GM12892 (cell line): Measurements from ENCODE around the gene WDFY2.

Source experiments
- POLR2A ChIP-seq: IDR thresholded peaks from 2 replicates; pipeline ENCODE4 v1.6.1; 2011; ENCODE audit warnings: low read depth, low read length, control low read depth
- POLR2AphosphoS5 ChIP-seq: IDR thresholded peaks from 2 replicates; pipeline ENCODE4 v1.6.1; 2011; ENCODE audit warnings: low read depth, low read length, control low read depth
- TAF1 ChIP-seq: IDR thresholded peaks from 2 replicates; pipeline ENCODE4 v1.6.1; 2011; ENCODE audit warnings: low read depth, mild to moderate bottlenecking, control low read depth, low read length, borderline replicate concordance

GRCh38 chr13:51707461-51707860 is 123.2 kb downstream of the WDFY2 start:
- no peak for TF ChIP-seq POLR2A
- no peak for TF ChIP-seq POLR2AphosphoS5
- TF ChIP-seq TAF1: no peak
